WTC11 (cell line): ENCODE measurements around the gene TLK1. TPM values are rescaled to one million over a fixed set of nuclear protein-coding genes. Genes with fewer than 3 reads are reported as not detected.
A peak's percentile ranks its signal among the peaks of the same experiment; 100 is the strongest.

Source experiments
- ATAC-seq: fragments of 200-7000 bp; cut with Tn5 transposase; 2 replicates; pipeline ENCODE4 v1.10.0; 2021; ENCODE audit warnings: mild to moderate bottlenecking, moderate library complexity
- CTCF ChIA-PET: fragments of 300-600 bp; sonication (Branson Sonifier 250); formaldehyde crosslinking; loops from one replicate; lab custom pipeline; 2021; ENCODE audit warnings: antibody characterized with exemption; lab: Charles Lee
- POLR2A ChIA-PET: fragments of 350-600 bp; sonication (Branson Sonifier 250); formaldehyde crosslinking; loops from one replicate; lab custom pipeline; 2021; ENCODE audit warnings: antibody characterized with exemption; lab: Charles Lee
- DNase-seq: peaks from one replicate; pipeline ENCODE4 v3.0.0; 2021; ENCODE audit warnings: low spot score
- H3K27ac Mint-ChIP-seq: 2 replicates; pipeline ENCODE4 v1.8.0; 2021; ENCODE audit warnings: mixed read lengths
- H3K27me3 Mint-ChIP-seq: 2 replicates; pipeline ENCODE4 v1.8.0; 2021; ENCODE audit warnings: low read depth, mild to moderate bottlenecking, moderate library complexity, mixed read lengths
- H3K36me3 Mint-ChIP-seq: 2 replicates; pipeline ENCODE4 v1.8.0; 2021; ENCODE audit warnings: mixed read lengths
- H3K4me1 Mint-ChIP-seq: 2 replicates; pipeline ENCODE4 v1.8.0; 2022; ENCODE audit warnings: mixed read lengths
- H3K4me3 Mint-ChIP-seq: 2 replicates; pipeline ENCODE4 v1.8.0; 2021; ENCODE audit warnings: mild to moderate bottlenecking, moderate library complexity, mixed read lengths
- H3K9me3 Mint-ChIP-seq: 2 replicates; pipeline ENCODE4 v1.8.0; 2021; ENCODE audit warnings: mixed read lengths
- ATF6 ChIP-seq: sonication (generic); formaldehyde crosslinking; IDR thresholded peaks from 2 replicates; pipeline ENCODE4 v1.8.1; 2023; ENCODE audit warnings: mild to moderate bottlenecking, missing genetic modification reagents
- CDX4 ChIP-seq: fragments of 250-450 bp; sonication (Bioruptor Pico); IDR thresholded peaks from 2 replicates; pipeline ENCODE4 v1.9.0; 2021; ENCODE audit warnings: moderate library complexity, mild to moderate bottlenecking, inconsistent platforms, borderline replicate concordance
- ELF4 ChIP-seq: sonication (generic); formaldehyde crosslinking; IDR thresholded peaks from 2 replicates; pipeline ENCODE4 v1.8.1; 2022; ENCODE audit warnings: low read depth, mild to moderate bottlenecking, moderate library complexity, missing genetic modification reagents
- FOXP1 ChIP-seq: sonication (generic); formaldehyde crosslinking; IDR thresholded peaks from 2 replicates; pipeline ENCODE4 v1.8.0; 2022; ENCODE audit warnings: missing genetic modification reagents, mild to moderate bottlenecking, moderate library complexity, borderline replicate concordance
- FOXP4 ChIP-seq: sonication (generic); formaldehyde crosslinking; IDR thresholded peaks from 2 replicates; pipeline ENCODE4 v1.8.0; 2022; ENCODE audit warnings: mild to moderate bottlenecking, missing genetic modification reagents
- KAT7 ChIP-seq: sonication (generic); formaldehyde crosslinking; IDR thresholded peaks from 2 replicates; pipeline ENCODE4 v1.8.1; 2023; ENCODE audit warnings: missing genetic modification reagents, mild to moderate bottlenecking, borderline replicate concordance
- MAX ChIP-seq: sonication (generic); formaldehyde crosslinking; IDR thresholded peaks from 2 replicates; pipeline ENCODE4 v1.8.0; 2022; ENCODE audit warnings: mild to moderate bottlenecking, missing genetic modification reagents
- MYBL2 ChIP-seq: sonication (generic); formaldehyde crosslinking; IDR thresholded peaks from 2 replicates; pipeline ENCODE4 v1.8.1; 2023; ENCODE audit warnings: mild to moderate bottlenecking, moderate library complexity, missing genetic modification reagents
- NR2C2 ChIP-seq: sonication (generic); formaldehyde crosslinking; IDR thresholded peaks from 2 replicates; pipeline ENCODE4 v1.8.0; 2022; ENCODE audit warnings: mild to moderate bottlenecking, missing genetic modification reagents
- PREB ChIP-seq: sonication (generic); formaldehyde crosslinking; IDR thresholded peaks from 2 replicates; pipeline ENCODE4 v1.8.1; 2022; ENCODE audit warnings: mild to moderate bottlenecking, missing genetic modification reagents, moderate library complexity, borderline replicate concordance
- TCF7 ChIP-seq: sonication (generic); formaldehyde crosslinking; IDR thresholded peaks from 2 replicates; pipeline ENCODE4 v1.8.0; 2022; ENCODE audit warnings: mild to moderate bottlenecking, low read depth, missing genetic modification reagents, moderate library complexity
- TEAD4 ChIP-seq: sonication (generic); formaldehyde crosslinking; IDR thresholded peaks from 2 replicates; pipeline ENCODE4 v1.8.0; 2022; ENCODE audit warnings: mild to moderate bottlenecking, missing genetic modification reagents
- TP53 ChIP-seq: sonication (generic); formaldehyde crosslinking; IDR thresholded peaks from 2 replicates; pipeline ENCODE4 v1.8.1; 2023; ENCODE audit warnings: mild to moderate bottlenecking, missing genetic modification reagents
- USF1 ChIP-seq: sonication (generic); formaldehyde crosslinking; IDR thresholded peaks from 2 replicates; pipeline ENCODE4 v1.8.0; 2022; ENCODE audit warnings: mild to moderate bottlenecking, missing genetic modification reagents
- ZNF121 ChIP-seq: sonication (generic); formaldehyde crosslinking; IDR thresholded peaks from 2 replicates; pipeline ENCODE4 v1.8.0; 2023; ENCODE audit warnings: missing genetic modification reagents
- ZNF281 ChIP-seq: sonication (generic); formaldehyde crosslinking; IDR thresholded peaks from 2 replicates; pipeline ENCODE4 v1.8.0; 2023; ENCODE audit warnings: mild to moderate bottlenecking, missing genetic modification reagents
- total RNA-seq: library from RNA; stranded (reverse); gene quantifications from 3 replicates; pipeline ENCODE4 v1.2.3, GENCODE V29; 2021

TLK1 gene
- total RNA-seq, 1 experiment from 2014 or later = 91.1 TPM

GRCh38 chr2:171142398-171142797, 18.3 kb downstream of the TLK1 start:
- ATAC-seq (no peak), DNase-seq (no peak)
- ChIA-PET POLR2A (no interaction called here), CTCF (no interaction called here)
- TF ChIP-seq FOXP4 (CRISPR knock-in tag) = no peak
- no peak for TF ChIP-seq FOXP1 (CRISPR knock-in tag)
- no peak for TF ChIP-seq TEAD4 (CRISPR knock-in tag)
- no peak for TF ChIP-seq MAX (CRISPR knock-in tag)
- no peak for TF ChIP-seq NR2C2 (CRISPR knock-in tag)
- TF ChIP-seq PREB (CRISPR knock-in tag) = no peak
- no peak for TF ChIP-seq ELF4 (CRISPR knock-in tag)
- TF ChIP-seq ATF6 (CRISPR knock-in tag) = no peak
- no peak for TF ChIP-seq TP53 (CRISPR knock-in tag)
- no peak for TF ChIP-seq ZNF121 (CRISPR knock-in tag)
- TF ChIP-seq CDX4 (CRISPR knock-in tag) = no peak
- no peak for TF ChIP-seq USF1 (CRISPR knock-in tag)
- no peak for TF ChIP-seq MYBL2 (CRISPR knock-in tag)
- no peak for TF ChIP-seq TCF7 (CRISPR knock-in tag)
- TF ChIP-seq ZNF281 (CRISPR knock-in tag) = no peak
- TF ChIP-seq KAT7 (CRISPR knock-in tag) = no peak
- H3K4me1 Mint-ChIP-seq = peaks cover 66% of the 10 kb centered on the region
- no peaks in the 10 kb centered on the region for H3K9me3 Mint-ChIP-seq
- H3K27me3 Mint-ChIP-seq = no peaks in the 10 kb centered on the region
- no peak overlapping the region for H3K4me3 Mint-ChIP-seq
- peak overlapping the region; percentile 1; the same call in 1 of the 2 replicates for H3K27ac Mint-ChIP-seq
- no peaks in the 10 kb centered on the region for H3K36me3 Mint-ChIP-seq
